Body of pancreas (tissue), 4 donors: Measurements from ENCODE around the gene RAPGEF1.

Experiments used
- CTCF ChIP-seq, 7 experiments: fragments of 450-650 bp in 4 of 7; fragments of 200-600 bp in 3 of 7; sonication (generic) in 3 of 7; IDR thresholded peaks; one replicate each; pipeline ENCODE4 v1.5.1; 2016 to 2019; ENCODE audit warnings: antibody characterized with exemption in 7 of 7
- POLR2A ChIP-seq, 3 donors: fragments of 450-650 bp; IDR thresholded peaks; one replicate each; pipeline ENCODE4 v1.6.1; 2016; ENCODE audit warnings: antibody characterized with exemption in 3 of 3, mild to moderate bottlenecking in 2 of 3

- TF ChIP-seq CTCF (IDR thresholded peaks at IDR 0.05): no peak
- TF ChIP-seq POLR2A (IDR thresholded peaks at IDR 0.05): no peak
Observed at GRCh38 chr9:131582466-131583336, 157.2 kb downstream of the RAPGEF1 start.
